Retinal pigment epithelial cell (primary cell): ENCODE results near the gene LPCAT2.

ENCODE experiments used
- DNase-seq: peaks from one replicate; pipeline ENCODE4 v3.0.0-alpha.2; 2010; ENCODE audit warnings: low read depth
- H3K4me3 ChIP-seq: 2 replicates; pipeline ENCODE4 v1.5.1; 2011; ENCODE audit warnings: mild to moderate bottlenecking, low read length, control low read depth, moderate library complexity
- TF ChIP-seq, protein P1 (sequence below): conservative IDR thresholded peaks from 2 replicates; pipeline ENCODE4 v1.5.1; 2011; ENCODE audit warnings: low read depth, low read length, control low read depth, inconsistent platforms

Gene LPCAT2

GRCh38 chr16:55543472-55543871 lies 34.6 kb downstream of the LPCAT2 start:
- no peak for DNase-seq
- no peak overlapping the region for H3K4me3 ChIP-seq
- TF ChIP-seq, protein P1, sequence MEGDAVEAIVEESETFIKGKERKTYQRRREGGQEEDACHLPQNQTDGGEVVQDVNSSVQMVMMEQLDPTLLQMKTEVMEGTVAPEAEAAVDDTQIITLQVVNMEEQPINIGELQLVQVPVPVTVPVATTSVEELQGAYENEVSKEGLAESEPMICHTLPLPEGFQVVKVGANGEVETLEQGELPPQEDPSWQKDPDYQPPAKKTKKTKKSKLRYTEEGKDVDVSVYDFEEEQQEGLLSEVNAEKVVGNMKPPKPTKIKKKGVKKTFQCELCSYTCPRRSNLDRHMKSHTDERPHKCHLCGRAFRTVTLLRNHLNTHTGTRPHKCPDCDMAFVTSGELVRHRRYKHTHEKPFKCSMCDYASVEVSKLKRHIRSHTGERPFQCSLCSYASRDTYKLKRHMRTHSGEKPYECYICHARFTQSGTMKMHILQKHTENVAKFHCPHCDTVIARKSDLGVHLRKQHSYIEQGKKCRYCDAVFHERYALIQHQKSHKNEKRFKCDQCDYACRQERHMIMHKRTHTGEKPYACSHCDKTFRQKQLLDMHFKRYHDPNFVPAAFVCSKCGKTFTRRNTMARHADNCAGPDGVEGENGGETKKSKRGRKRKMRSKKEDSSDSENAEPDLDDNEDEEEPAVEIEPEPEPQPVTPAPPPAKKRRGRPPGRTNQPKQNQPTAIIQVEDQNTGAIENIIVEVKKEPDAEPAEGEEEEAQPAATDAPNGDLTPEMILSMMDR: peak; percentile 22

- TF ChIP-seq, protein P1: no peak
- H3K4me3 ChIP-seq: no peak overlapping the region
- no peak for DNase-seq
Measured at GRCh38 chr16:55552621-55553020, 43.7 kb downstream of the LPCAT2 start.

DNA sequence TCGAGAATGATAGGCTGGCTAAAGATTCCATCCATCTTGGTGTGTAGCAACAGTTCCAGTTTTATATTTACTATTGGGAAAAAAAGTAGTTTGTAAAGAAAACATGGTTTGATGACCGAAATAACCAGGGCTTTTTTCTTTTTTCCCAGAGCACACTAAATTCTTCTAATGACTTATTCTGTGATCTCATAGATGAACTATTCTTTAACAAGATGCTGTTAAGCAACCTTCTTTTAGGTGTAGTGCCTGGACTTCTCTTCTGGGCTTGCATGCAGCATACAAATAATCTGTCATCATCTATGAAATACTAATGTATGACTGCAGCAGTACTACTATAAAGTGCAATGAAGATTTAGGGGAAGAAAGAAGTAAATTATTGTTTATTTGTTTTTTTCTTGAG lies 46.6 kb downstream of the LPCAT2 start:
- no peak overlapping the region for H3K4me3 ChIP-seq
- TF ChIP-seq, protein P1: no peak
- no peak for DNase-seq

GRCh38 chr16:55557186-55557585 lies 48.3 kb downstream of the LPCAT2 start:
- H3K4me3 ChIP-seq: no peak overlapping the region
- DNase-seq: no peak
- TF ChIP-seq, protein P1: no peak

GRCh38 chr16:55559233-55559632 lies 50.4 kb downstream of the LPCAT2 start:
- TF ChIP-seq, protein P1: no peak
- H3K4me3 ChIP-seq: no peak overlapping the region
- no peak for DNase-seq

DNA sequence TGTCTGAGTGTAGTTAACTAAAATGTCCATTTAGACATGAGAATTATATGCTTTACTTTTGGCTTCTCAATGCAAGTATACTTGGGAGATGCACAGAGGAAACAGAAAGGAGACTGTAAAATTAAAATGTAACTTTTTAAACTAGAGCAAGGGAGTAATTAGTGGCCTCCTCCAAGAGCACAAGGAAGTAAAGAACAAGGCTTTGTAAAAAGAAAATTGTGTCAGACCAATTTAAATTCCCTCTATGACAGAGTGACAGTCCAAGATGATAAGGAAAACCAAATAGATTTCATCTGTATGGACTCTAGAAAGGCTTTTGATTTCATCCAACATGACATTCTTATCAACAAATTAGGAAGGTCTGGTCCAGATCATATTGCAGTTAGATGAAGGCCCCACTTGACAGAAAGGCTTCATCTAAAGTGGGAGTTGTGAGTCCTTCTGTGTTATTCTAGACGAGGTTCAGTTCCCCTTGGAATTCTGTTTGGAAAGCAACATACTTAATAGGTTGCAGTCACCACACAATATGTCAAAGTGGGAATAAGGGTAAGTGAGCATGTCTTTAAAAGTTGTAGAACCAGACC lies 51.2 kb downstream of the LPCAT2 start:
- DNase-seq: no peak
- TF ChIP-seq, protein P1: no peak
- no peak overlapping the region for H3K4me3 ChIP-seq

GRCh38 chr16:55561319-55561848 lies 52.5 kb downstream of the LPCAT2 start:
- no peak for DNase-seq

More at GRCh38 chr16:55561319-55561848, 52.5 kb downstream of the LPCAT2 start:
- TF ChIP-seq, protein P1: no peak
- no peak overlapping the region for H3K4me3 ChIP-seq
